ENCODE data around the gene APP. TPM values are rescaled to one million over a fixed set of nuclear protein-coding genes. Genes with fewer than 3 reads are reported as not detected.

APP gene
- total RNA-seq, 1 donor from 2014 or later = 45.9 TPM

DNA sequence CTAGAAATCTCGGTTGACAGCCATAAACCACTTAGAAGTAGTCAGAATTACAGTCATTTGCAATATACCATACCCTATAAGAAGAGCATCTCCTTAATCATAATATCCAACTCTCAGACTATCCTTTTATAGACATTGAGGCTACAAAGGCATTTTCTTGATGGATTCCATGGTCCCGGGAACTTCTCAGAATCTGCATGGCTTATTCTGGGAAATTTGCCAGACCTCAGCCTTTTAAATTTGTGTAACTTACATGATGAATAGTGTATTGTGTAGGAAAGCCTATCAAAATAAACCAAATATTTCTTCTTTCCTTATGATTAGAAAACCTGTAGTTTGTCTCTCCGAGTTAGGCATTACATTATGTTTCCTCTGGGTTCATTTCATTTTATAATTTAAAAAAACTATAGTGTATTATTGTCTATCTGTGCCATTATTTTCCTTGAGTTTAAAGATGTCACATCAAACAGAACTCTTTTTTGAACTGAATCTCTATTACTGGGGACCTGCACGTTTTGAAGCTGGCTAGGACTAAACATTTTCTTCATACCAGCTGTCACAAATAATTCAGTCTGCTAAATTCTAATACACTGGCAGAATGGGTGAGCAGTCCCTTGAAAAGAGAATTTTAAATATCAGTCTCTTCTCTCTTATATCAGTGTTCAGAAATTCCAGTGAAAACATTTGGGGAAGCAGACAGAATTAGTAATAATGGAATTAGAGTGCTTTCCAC lies 332.9 kb downstream of the APP start:
- intact Hi-C loops (cut with micrococcal nuclease) = no loop called here

DNA sequence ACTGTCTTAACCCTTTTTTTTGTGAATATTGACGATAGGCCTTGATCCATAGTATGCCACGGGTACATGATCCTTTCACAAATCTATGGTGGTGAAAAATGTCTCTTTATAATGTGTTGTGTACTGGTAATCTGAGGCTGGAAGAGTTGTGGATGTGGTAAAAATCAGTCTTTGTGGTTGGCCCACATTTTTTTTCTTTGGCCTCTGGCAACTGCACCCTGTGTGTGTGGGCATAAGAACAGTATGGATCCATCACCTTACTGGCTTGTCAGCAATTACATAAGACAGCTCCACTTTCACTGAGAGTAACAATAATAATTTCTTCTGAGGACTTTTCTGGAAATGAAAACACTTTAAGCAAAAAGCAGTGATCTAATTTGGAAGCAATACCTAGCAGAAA lies 334.2 kb downstream of the APP start:
- intact Hi-C loops (cut with micrococcal nuclease) = no loop called here

DNA sequence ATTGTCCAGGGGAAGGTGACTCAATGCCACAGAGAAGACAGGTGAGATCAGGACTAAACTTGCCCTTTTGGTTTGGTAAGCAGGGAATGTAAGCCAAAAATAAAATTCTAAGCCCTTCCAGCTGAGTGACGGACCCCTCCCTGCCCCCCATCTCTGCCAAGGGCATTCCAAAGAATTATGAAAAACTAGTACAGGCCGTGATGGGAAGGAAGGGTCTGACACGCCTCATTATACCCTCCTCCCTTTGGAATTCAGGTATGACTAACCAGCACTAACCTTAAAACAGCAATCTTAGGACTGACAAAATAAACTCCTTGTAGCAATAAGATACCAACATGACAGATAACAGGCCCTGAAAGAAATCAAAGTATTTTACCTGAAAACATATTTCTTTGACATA lies 336.2 kb downstream of the APP start:
- intact Hi-C loops (cut with micrococcal nuclease) = no loop called here

DNA sequence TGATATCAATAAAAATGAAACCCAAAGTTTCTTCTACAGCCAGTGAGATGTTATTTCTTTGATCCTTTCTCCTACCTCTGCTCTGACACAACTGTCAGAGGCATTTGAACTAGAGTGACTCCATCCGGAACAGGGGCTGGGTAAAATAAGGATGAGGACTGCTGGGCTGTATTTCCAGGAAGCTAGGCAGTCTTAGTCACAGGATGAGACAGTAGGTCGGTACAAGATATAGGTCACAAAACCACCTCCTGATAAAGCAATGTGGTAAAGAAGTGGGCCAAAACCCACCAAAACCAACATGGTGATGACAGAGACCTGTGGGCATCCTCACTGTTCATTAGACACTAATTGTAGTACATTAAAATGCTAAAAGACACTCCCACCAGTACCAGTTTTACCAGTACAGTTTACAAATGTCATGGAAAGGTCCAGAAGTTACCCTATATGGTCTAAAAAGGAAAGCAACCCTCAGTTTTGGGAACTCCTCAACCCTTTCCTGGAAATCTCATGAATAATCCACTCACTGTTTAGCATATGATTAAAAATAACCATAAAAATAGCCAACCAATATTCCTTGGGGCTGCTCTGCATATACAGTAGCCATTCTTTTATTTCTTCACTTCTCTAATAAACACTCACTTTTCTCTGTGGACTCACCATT lies 339.1 kb downstream of the APP start:
- intact Hi-C loops (cut with micrococcal nuclease) = no loop called here
